Measurements from ENCODE around the gene RASL10B.

DNA sequence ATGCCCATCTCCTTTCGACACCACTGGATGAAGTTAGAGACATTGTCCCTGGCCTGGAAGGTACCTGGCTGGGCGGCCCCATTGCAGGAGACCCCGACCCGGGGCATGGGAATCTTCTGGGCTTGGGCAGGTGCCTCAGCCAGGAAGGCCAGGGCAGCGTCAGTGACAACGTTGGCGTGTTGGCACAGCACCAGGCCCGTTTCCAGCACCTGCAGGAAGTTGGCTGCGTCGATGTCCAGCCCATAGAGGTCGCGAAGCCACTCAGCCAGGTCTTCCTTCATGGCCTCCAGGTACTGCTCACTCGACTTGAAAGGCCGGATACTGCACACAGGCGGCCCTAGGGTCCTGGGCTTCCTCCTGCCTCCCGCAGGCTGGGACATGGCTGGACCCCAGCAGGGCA is 21.0 kb downstream of the RASL10B start:
- TF ChIP-seq POLR2A (IDR thresholded peaks at IDR 0.05) (no peak), CTCF (IDR thresholded peaks at IDR 0.05) (no peak), EP300 (IDR thresholded peaks at IDR 0.05) (no peak)
